Hindlimb muscle (tissue), 1 donor: Measurements from ENCODE around the gene TMEM72. TPM values are rescaled to one million over a fixed set of nuclear protein-coding genes. Genes with fewer than 3 reads are reported as not detected.
"Not testable (repeated sequence)": the region's sequence is repeated elsewhere in the genome, so short reads cannot be mapped to it uniquely, and the experiment has no call there.

Source experiments
- DNase-seq: peaks from one replicate; pipeline ENCODE4 v3.0.0-alpha.2; 2013
- polyA plus RNA-seq: library from polyadenylated mRNA; unstranded; fragments of 120-200 nt; gene quantifications from one replicate; pipeline ENCODE4 v1.2.1, GENCODE V29; 2013; ENCODE audit not compliant: insufficient read length

Gene TMEM72
- polyA plus RNA-seq, result not detected

- no peak for DNase-seq
These were observed at the start of gene TMEM72 for GRCh38 chr10:44911081-44911540. TMEM72 (plus strand) TSS chr10:44911337; CDS start chr10:44911513, 176 bp downstream.

- no peak for DNase-seq
These were observed 49.0 kb upstream of the TMEM72 start for GRCh38 chr10:44862006-44862751.

GRCh38 chr10:44862924-44863323 lies 48.2 kb upstream of the TMEM72 start:
- DNase-seq, result no peak

- DNase-seq, result no peak
These were observed 47.6 kb upstream of the TMEM72 start for GRCh38 chr10:44863344-44864047.

GRCh38 chr10:44864051-44864450 lies 47.1 kb upstream of the TMEM72 start:
- DNase-seq, result peak; percentile 48

GRCh38 chr10:44864637-44865288 lies 46.4 kb upstream of the TMEM72 start:
- peak; percentile 94 for DNase-seq

- DNase-seq, result no peak
These were observed 45.9 kb upstream of the TMEM72 start for GRCh38 chr10:44865289-44865671.

GRCh38 chr10:44866367-44866766 lies 44.8 kb upstream of the TMEM72 start:
- DNase-seq, result not testable (repeated sequence)

GRCh38 chr10:44870031-44870430 lies 41.1 kb upstream of the TMEM72 start:
- no peak for DNase-seq

GRCh38 chr10:44873160-44873559 lies 38.0 kb upstream of the TMEM72 start:
- DNase-seq, result no peak

GRCh38 chr10:44874166-44874565 lies 37.0 kb upstream of the TMEM72 start:
- no peak for DNase-seq

- peak; percentile 93 for DNase-seq
These were observed 32.2 kb upstream of the TMEM72 start for GRCh38 chr10:44878706-44879530.

- no peak for DNase-seq
These were observed 31.6 kb upstream of the TMEM72 start for GRCh38 chr10:44879531-44879899.

- DNase-seq, result no peak
These were observed 30.9 kb upstream of the TMEM72 start for GRCh38 chr10:44880090-44880715.

- DNase-seq, result no peak
These were observed 29.5 kb upstream of the TMEM72 start for GRCh38 chr10:44881649-44882048.

- DNase-seq, result no peak
These were observed 28.9 kb upstream of the TMEM72 start for GRCh38 chr10:44882166-44882720.

- no peak for DNase-seq
These were observed 27.4 kb upstream of the TMEM72 start for GRCh38 chr10:44883593-44884331.

GRCh38 chr10:44885710-44886109 lies 25.4 kb upstream of the TMEM72 start:
- DNase-seq, result no peak

GRCh38 chr10:44886966-44887365 lies 24.2 kb upstream of the TMEM72 start:
- DNase-seq, result no peak

- DNase-seq, result no peak
These were observed 22.3 kb upstream of the TMEM72 start for GRCh38 chr10:44888886-44889285.

GRCh38 chr10:44889834-44890233 lies 21.3 kb upstream of the TMEM72 start:
- DNase-seq, result no peak
